OCI-M2 (cell line): ENCODE measurements around the gene TXNL1.
"Not testable (repeated sequence)": the region's sequence is repeated elsewhere in the genome, so short reads cannot be mapped to it uniquely, and the experiment has no call there.

Experiments
- DNase-seq: peaks from one replicate; lab custom pipeline; 2025; ENCODE audit not compliant: unreplicated experiment; lab: John Stamatoyannopoulos, UW

Gene TXNL1

GRCh38 chr18:56645415-56646016 lies 7.1 kb upstream of the TXNL1 start:
- no peak for DNase-seq

- DNase-seq: no peak
Observed at GRCh38 chr18:56643381-56643780, 5.0 kb upstream of the TXNL1 start.

- DNase-seq: no peak
Observed at GRCh38 chr18:56641714-56642337, 3.4 kb upstream of the TXNL1 start.

GRCh38 chr18:56639571-56639970 lies 1.2 kb upstream of the TXNL1 start:
- no peak for DNase-seq

- DNase-seq: no peak
Observed at GRCh38 chr18:56639104-56639381, 651 bp upstream of the TXNL1 start.

GRCh38 chr18:56637711-56638231 lies 621 bp downstream of the TXNL1 start:
- no peak for DNase-seq

GRCh38 chr18:56637176-56637575 lies 1.2 kb downstream of the TXNL1 start:
- DNase-seq: no peak

- no peak for DNase-seq
Observed at GRCh38 chr18:56635007-56635406, 3.4 kb downstream of the TXNL1 start.

GRCh38 chr18:56632070-56633022 lies 6.0 kb downstream of the TXNL1 start:
- no peak for DNase-seq

- DNase-seq: no peak
Observed at GRCh38 chr18:56627991-56628390, 10.4 kb downstream of the TXNL1 start.

GRCh38 chr18:56615738-56616520 lies 22.5 kb downstream of the TXNL1 start:
- no peak for DNase-seq

GRCh38 chr18:56606618-56607017 lies 31.8 kb downstream of the TXNL1 start:
- no peak for DNase-seq

- no peak for DNase-seq
Observed at GRCh38 chr18:56598422-56598821, 40.0 kb downstream of the TXNL1 start.

- DNase-seq: no peak
Observed at GRCh38 chr18:56593906-56594305, 44.5 kb downstream of the TXNL1 start.

GRCh38 chr18:56580026-56580425 lies 58.4 kb downstream of the TXNL1 start:
- no peak for DNase-seq

- DNase-seq: no peak
Observed at GRCh38 chr18:56579451-56579850, 58.9 kb downstream of the TXNL1 start.

- no peak for DNase-seq
Observed at GRCh38 chr18:56576826-56577573, 61.4 kb downstream of the TXNL1 start.

- DNase-seq: no peak
Observed at GRCh38 chr18:56575819-56576663, 62.4 kb downstream of the TXNL1 start.

GRCh38 chr18:56574861-56575260 lies 63.5 kb downstream of the TXNL1 start:
- DNase-seq: no peak

- not testable (repeated sequence) for DNase-seq
Observed at GRCh38 chr18:56572267-56572666, 66.1 kb downstream of the TXNL1 start.
